ENCODE results near the gene TLCD1. TPM values are rescaled to one million over a fixed set of nuclear protein-coding genes. Genes with fewer than 3 reads are reported as not detected.
A peak's percentile ranks its signal among the peaks of the same experiment; 100 is the strongest.
"Not testable (repeated sequence)": the region's sequence is repeated elsewhere in the genome, so short reads cannot be mapped to it uniquely, and the experiment has no call there.

The TLCD1 gene
- total and polyA plus RNA-seq, 2 experiments from 2014 or later = 4.8 to 14.2 TPM

DNA sequence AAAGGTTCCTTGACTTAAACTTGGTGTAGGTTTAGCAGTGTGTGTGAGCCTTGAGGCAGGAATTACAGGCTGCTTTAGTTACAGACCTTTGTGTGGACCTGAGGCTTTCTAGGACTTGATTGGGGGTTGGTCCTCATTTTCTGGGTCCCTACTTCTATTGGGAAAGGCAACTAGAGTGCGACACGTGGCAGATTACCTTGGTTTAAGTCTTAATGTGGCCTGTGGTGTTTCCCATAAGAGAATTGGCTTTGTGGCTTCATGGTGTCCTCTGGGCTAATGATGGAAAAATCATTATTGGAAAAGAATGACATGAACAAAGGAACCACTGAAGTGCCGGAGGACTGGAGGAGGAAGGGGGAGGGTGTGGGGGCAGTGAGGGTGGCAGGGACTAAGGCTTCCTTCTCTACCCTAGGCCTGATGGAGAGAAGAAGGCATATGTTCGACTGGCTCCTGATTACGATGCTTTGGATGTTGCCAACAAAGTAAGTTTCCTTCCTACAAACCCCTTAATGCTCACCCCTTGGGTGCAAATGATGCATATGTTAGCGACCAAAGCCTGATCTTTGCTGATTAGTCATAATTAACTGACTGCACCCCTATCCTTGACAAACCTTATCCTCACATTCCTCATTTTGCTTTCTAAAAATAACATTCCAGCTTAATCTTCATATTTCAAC, 2.7 kb downstream of the TLCD1 start:
- Histone ChIP-seq H3K9ac (no peak overlapping the region), H3K27ac (peak overlapping the region; percentile 9; the same call in 1 of the 2 replicates), H3K27me3 (replicated peaks; ENCODE audit: insufficient read depth) (no peaks in the 10 kb centered on the region), H3K9me2 (ENCODE audit: insufficient read depth) (no peaks in the 10 kb centered on the region), H3K4me2 (ENCODE audit: unreplicated experiment) (no peak overlapping the region), H3K36me3 (ENCODE audit: low read depth) (peaks cover 34% of the 10 kb centered on the region; the same call in 1 of the 2 replicates), H3K4me3 (no peak overlapping the region; the same call in 1 of the 2 replicates), H2AFZ (no peak overlapping the region), H3K4me1 (ENCODE audit: insufficient read depth) (peaks cover 50% of the 10 kb centered on the region), H3K9me3 (ENCODE audit: low read depth) (no peaks in the 10 kb centered on the region), H3F3A (ENCODE audit: insufficient read depth) (peaks cover 50% of the 10 kb centered on the region), H3K79me2 (ENCODE audit: insufficient read depth) (peaks cover 38% of the 10 kb centered on the region), H4K20me1 (ENCODE audit: insufficient read depth) (no peaks in the 10 kb centered on the region)
- no peak for TF ChIP-seq EZH2 (IDR thresholded peaks at IDR 0.05; ENCODE audit: insufficient read depth, poor library complexity, severe bottlenecking)
- TF ChIP-seq EZH2phosphoT487 (IDR thresholded peaks at IDR 0.05; ENCODE audit: insufficient read depth, low read depth) = no peak
- in situ Hi-C loops (cut with MboI) = no loop called here
- DNase-seq = no peak
- 82 to 93% methylated on average over 5 to 6 of the region's 6 CpGs for WGBS, 2 experiments (ENCODE audit: low coverage in 1 of 2, low lambda C conversion rate in 2 of 2, missing lambda C conversion rate in 2 of 2)

GRCh38 chr17:28722417-28723158, 3.4 kb downstream of the TLCD1 start:
- WGBS, 2 experiments (ENCODE audit: low coverage in 1 of 2, low lambda C conversion rate in 2 of 2, missing lambda C conversion rate in 2 of 2) = 74 to 77% methylated on average over 7 of the region's 7 CpGs
- in situ Hi-C loops (cut with MboI) = no loop called here
- H3K79me2 ChIP-seq (ENCODE audit: insufficient read depth) = peaks cover 38% of the 10 kb centered on the region
- no peak overlapping the region for H3K4me2 ChIP-seq (ENCODE audit: unreplicated experiment)
- H4K20me1 ChIP-seq (ENCODE audit: insufficient read depth) = no peaks in the 10 kb centered on the region
- TF ChIP-seq EZH2phosphoT487 (IDR thresholded peaks at IDR 0.05; ENCODE audit: insufficient read depth, low read depth) = no peak
- no peak for TF ChIP-seq EZH2 (IDR thresholded peaks at IDR 0.05; ENCODE audit: insufficient read depth, poor library complexity, severe bottlenecking)
- no peaks in the 10 kb centered on the region for H3K27me3 ChIP-seq (replicated peaks; ENCODE audit: insufficient read depth)
- no peak overlapping the region for H2AFZ ChIP-seq
- no peaks in the 10 kb centered on the region for H3K9me3 ChIP-seq (ENCODE audit: low read depth)
- 0 out of 2 replicates have a peak overlapping the region, but pooled peaks have one; percentile 93 for H3K9ac ChIP-seq
- peaks cover 34% of the 10 kb centered on the region; the same call in 1 of the 2 replicates for H3K36me3 ChIP-seq (ENCODE audit: low read depth)
- no peak for DNase-seq
- H3F3A ChIP-seq (ENCODE audit: insufficient read depth) = peaks cover 51% of the 10 kb centered on the region
- H3K4me3 ChIP-seq = peak overlapping the region; percentile 24; the same call in 1 of the 2 replicates
- no peaks in the 10 kb centered on the region for H3K9me2 ChIP-seq (ENCODE audit: insufficient read depth)
- peak overlapping the region; percentile 9 for H3K27ac ChIP-seq
- peaks cover 50% of the 10 kb centered on the region for H3K4me1 ChIP-seq (ENCODE audit: insufficient read depth)

GRCh38 chr17:28720997-28721329, 5.1 kb downstream of the TLCD1 start:
- peaks cover 34% of the 10 kb centered on the region; the same call in 1 of the 2 replicates for H3K36me3 ChIP-seq (ENCODE audit: low read depth)
- peak overlapping the region; percentile 87 for H3K27ac ChIP-seq
- H3K4me3 ChIP-seq = peak overlapping the region; percentile 83
- 25 to 26% methylated on average over 19 of the region's 19 CpGs for WGBS, 2 experiments (ENCODE audit: low coverage in 1 of 2, low lambda C conversion rate in 2 of 2, missing lambda C conversion rate in 2 of 2)
- H4K20me1 ChIP-seq (ENCODE audit: insufficient read depth); DNase-seq; H3K9me2 ChIP-seq (ENCODE audit: insufficient read depth); in situ Hi-C loops (cut with MboI); H3K9me3 ChIP-seq (ENCODE audit: low read depth); H2AFZ ChIP-seq; H3K27me3 ChIP-seq (replicated peaks; ENCODE audit: insufficient read depth): not testable (repeated sequence)
- peaks cover 54% of the 10 kb centered on the region for H3K79me2 ChIP-seq (ENCODE audit: insufficient read depth)
- H3F3A ChIP-seq (ENCODE audit: insufficient read depth) = peaks cover 51% of the 10 kb centered on the region
- H3K9ac ChIP-seq = peak overlapping the region; percentile 93
- peaks cover 47% of the 10 kb centered on the region for H3K4me1 ChIP-seq (ENCODE audit: insufficient read depth)
- H3K4me2 ChIP-seq (ENCODE audit: unreplicated experiment) = peak overlapping the region; percentile 93

DNA sequence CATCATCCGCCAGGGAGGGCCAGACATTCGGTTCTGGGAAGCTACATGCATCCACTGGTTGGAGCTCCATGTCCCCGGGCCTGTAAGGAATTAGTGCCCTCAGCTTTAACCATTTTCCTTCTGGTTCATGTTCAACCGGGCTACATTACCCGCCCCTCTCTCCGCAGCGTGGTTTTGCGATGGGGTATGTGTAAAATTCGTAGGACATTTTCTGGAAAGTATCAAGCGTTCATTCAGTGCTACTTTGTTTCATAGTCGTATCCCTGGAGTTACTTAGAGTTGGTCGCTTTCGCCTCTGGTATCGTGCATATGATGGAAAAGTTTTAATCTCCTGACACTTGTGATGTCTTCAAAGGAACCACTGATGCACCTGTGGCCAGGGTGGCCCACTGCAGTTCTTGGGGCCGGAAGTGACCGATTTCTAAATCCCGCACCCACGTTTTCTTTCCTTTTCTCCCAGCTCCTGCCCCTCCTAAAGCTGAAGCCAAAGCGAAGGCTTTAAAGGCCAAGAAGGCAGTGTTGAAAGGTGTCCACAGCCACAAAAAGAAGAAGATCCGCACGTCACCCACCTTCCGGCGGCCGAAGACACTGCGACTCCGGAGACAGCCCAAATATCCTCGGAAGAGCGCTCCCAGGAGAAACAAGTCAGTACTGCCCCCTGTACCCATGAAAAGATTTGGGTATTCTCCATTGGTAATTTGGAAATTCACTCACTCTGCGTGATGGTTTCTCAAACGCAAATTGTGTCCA, 5.6 kb downstream of the TLCD1 start:
- Histone ChIP-seq H3K36me3 (ENCODE audit: low read depth) (peaks cover 34% of the 10 kb centered on the region; the same call in 1 of the 2 replicates), H3K4me1 (ENCODE audit: insufficient read depth) (peaks cover 47% of the 10 kb centered on the region), H3K27ac (peak overlapping the region; percentile 87), H3K79me2 (ENCODE audit: insufficient read depth) (peaks cover 59% of the 10 kb centered on the region), H3K4me3 (peak overlapping the region; percentile 83), H3F3A (ENCODE audit: insufficient read depth) (peaks cover 51% of the 10 kb centered on the region), H3K9me2 (ENCODE audit: insufficient read depth) (no peaks in the 10 kb centered on the region), H4K20me1 (ENCODE audit: insufficient read depth) (no peaks in the 10 kb centered on the region), H3K9ac (peak overlapping the region; percentile 93), H2AFZ (0 out of 2 replicates have a peak overlapping the region, but pooled peaks have one; percentile 12), H3K9me3 (ENCODE audit: low read depth) (no peaks in the 10 kb centered on the region), H3K4me2 (ENCODE audit: unreplicated experiment) (peak overlapping the region; percentile 93), H3K27me3 (replicated peaks; ENCODE audit: insufficient read depth) (no peaks in the 10 kb centered on the region)
- 1 to 3% methylated on average over 30 of the region's 30 CpGs for WGBS, 2 experiments (ENCODE audit: low coverage in 1 of 2, low lambda C conversion rate in 2 of 2, missing lambda C conversion rate in 2 of 2)
- in situ Hi-C loops (cut with MboI) = no loop called here
- DNase-seq = peak; percentile 47
- TF ChIP-seq EZH2phosphoT487 (IDR thresholded peaks at IDR 0.05; ENCODE audit: insufficient read depth, low read depth) (no peak), EZH2 (IDR thresholded peaks at IDR 0.05; ENCODE audit: insufficient read depth, poor library complexity, severe bottlenecking) (no peak)

Measured in GM23248 (cell line).